Fibroblast of lung (primary cell): Measurements from ENCODE around the gene ATRNL1. TPM values are rescaled to one million over a fixed set of nuclear protein-coding genes. Genes with fewer than 3 reads are reported as not detected.

Experiments used
- DNase-seq, 2 donors: peaks; one replicate each; pipeline versions ENCODE4 v3.0.0 to v3.0.0-alpha.2; 2010; ENCODE audit warnings: low read depth in 2 of 2
- H2AFZ ChIP-seq: 2 replicates; pipeline ENCODE4 v1.5.1; 2012; ENCODE audit warnings: low read length, control low read depth, inconsistent platforms
- H3K27ac ChIP-seq: 2 replicates; pipeline ENCODE4 v1.5.1; 2011; ENCODE audit warnings: low read length, control low read depth; ENCODE audit not compliant: insufficient read depth
- H3K27me3 ChIP-seq: 2 replicates; pipeline ENCODE4 v1.5.1; 2011; ENCODE audit warnings: mild to moderate bottlenecking, low read length; ENCODE audit not compliant: control insufficient read depth, insufficient read depth
- H3K36me3 ChIP-seq: 2 replicates; pipeline ENCODE4 v1.5.1; 2011; ENCODE audit warnings: low read length; ENCODE audit not compliant: control insufficient read depth, insufficient read depth
- H3K4me1 ChIP-seq: 2 replicates; pipeline ENCODE4 v1.5.1; 2011; ENCODE audit warnings: low read length; ENCODE audit not compliant: control insufficient read depth, insufficient read depth; ENCODE audit errors: extremely low read depth
- H3K4me2 ChIP-seq: 2 replicates; pipeline ENCODE4 v1.5.1; 2011; ENCODE audit warnings: low read length, control low read depth; ENCODE audit not compliant: insufficient read depth; ENCODE audit errors: extremely low read depth
- H3K4me3 ChIP-seq, 4 experiments: fragments of 200-600 bp in 1 of 4; sonication (generic) in 1 of 4; replicated peaks in 1 of 4; 2 replicates each; pipeline ENCODE4 v1.5.1; 2011 to 2016; ENCODE audit warnings: low read length in 4 of 4, low read depth in 3 of 4, mild to moderate bottlenecking in 3 of 4, control low read depth in 2 of 4, inconsistent platforms in 1 of 4, mixed read lengths in 1 of 4; ENCODE audit not compliant: insufficient read depth in 1 of 4; ENCODE audit errors: control extremely low read depth in 1 of 4
- H3K79me2 ChIP-seq: 2 replicates; pipeline ENCODE4 v1.5.1; 2012; ENCODE audit warnings: mild to moderate bottlenecking, low read length, inconsistent platforms; ENCODE audit not compliant: control insufficient read depth, insufficient read depth
- H3K9ac ChIP-seq: 2 replicates; pipeline ENCODE4 v1.5.1; 2011; ENCODE audit warnings: mild to moderate bottlenecking, low read length, control low read depth; ENCODE audit not compliant: insufficient read depth
- H3K9me3 ChIP-seq: 2 replicates; pipeline ENCODE4 v1.5.1; 2012; ENCODE audit warnings: low read depth, low read length; ENCODE audit not compliant: control insufficient read depth, insufficient read depth
- H4K20me1 ChIP-seq: 2 replicates; pipeline ENCODE4 v1.5.1; 2011; ENCODE audit warnings: low read length; ENCODE audit not compliant: control insufficient read depth, insufficient read depth; ENCODE audit errors: extremely low read depth
- EZH2 ChIP-seq: IDR thresholded peaks from 2 replicates; pipeline ENCODE4 v1.5.1; 2012; ENCODE audit warnings: low read length, control low read depth, mild to moderate bottlenecking; ENCODE audit errors: missing control alignments
- polyA plus RNA-seq, 2 donors: library from polyadenylated mRNA; depleted of rRNA in 1 of 2; stranded (reverse) in 1 of 2; unstranded in 1 of 2; fragments of >200 nt; gene quantifications; 2 replicates each; pipeline ENCODE4 v1.2.1, GENCODE V29; 2011 to 2012; ENCODE audit warnings: missing spikeins in 1 of 2
- total RNA-seq: library from RNA; depleted of rRNA; stranded (reverse); fragments of >200 nt; gene quantifications from 2 replicates; pipeline ENCODE4 v1.2.1, GENCODE V29; 2014
- TF ChIP-seq, protein P1 (sequence below), 2 donors: IDR thresholded peaks in 1 of 2; conservative IDR thresholded peaks in 1 of 2; 1 replicate in 1 of 2; 2 replicates in 1 of 2; pipeline ENCODE4 v1.5.1; 2011 to 2012; ENCODE audit warnings: low read length in 2 of 2, control low read depth in 1 of 2, inconsistent platforms in 1 of 2, low read depth in 1 of 2, mild to moderate bottlenecking in 1 of 2

The ATRNL1 gene
- total and polyA plus RNA-seq, 2 donors (not counting 1 experiment from before 2014, with no cell fraction given) = 0.33 TPM

DNA sequence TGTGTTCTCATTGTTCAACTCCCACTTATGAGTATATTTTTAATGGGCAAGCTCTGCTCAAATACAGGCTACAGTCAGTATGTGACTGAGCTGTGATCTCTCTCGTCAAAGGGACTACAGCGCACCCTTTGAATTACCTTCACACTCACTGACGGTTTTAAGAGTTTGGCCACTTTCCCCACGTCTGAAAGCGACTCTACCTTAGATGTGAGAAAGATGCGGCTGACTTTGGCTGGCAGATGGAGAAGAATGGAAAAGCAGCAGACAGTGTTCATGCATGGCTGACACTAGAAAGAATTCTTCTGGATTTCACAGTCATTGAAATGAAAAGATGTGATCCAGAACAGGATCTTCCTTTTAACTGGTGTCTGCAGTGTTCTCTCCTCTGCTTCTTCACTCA, 2.0 kb upstream of the ATRNL1 start:
- no peaks in the 10 kb centered on the region for H3K79me2 ChIP-seq
- H3K9me3 ChIP-seq = no peaks in the 10 kb centered on the region
- TF ChIP-seq, protein P1, sequence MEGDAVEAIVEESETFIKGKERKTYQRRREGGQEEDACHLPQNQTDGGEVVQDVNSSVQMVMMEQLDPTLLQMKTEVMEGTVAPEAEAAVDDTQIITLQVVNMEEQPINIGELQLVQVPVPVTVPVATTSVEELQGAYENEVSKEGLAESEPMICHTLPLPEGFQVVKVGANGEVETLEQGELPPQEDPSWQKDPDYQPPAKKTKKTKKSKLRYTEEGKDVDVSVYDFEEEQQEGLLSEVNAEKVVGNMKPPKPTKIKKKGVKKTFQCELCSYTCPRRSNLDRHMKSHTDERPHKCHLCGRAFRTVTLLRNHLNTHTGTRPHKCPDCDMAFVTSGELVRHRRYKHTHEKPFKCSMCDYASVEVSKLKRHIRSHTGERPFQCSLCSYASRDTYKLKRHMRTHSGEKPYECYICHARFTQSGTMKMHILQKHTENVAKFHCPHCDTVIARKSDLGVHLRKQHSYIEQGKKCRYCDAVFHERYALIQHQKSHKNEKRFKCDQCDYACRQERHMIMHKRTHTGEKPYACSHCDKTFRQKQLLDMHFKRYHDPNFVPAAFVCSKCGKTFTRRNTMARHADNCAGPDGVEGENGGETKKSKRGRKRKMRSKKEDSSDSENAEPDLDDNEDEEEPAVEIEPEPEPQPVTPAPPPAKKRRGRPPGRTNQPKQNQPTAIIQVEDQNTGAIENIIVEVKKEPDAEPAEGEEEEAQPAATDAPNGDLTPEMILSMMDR (conservative IDR thresholded peaks at IDR 0.05 in 1 of 2, IDR thresholded peaks at IDR 0.05 in 1 of 2; ENCODE audit: low read depth in 1 of 2, low read length in 2 of 2) = no peak
- TF ChIP-seq EZH2 = no peak
- H3K4me3 ChIP-seq = no peak overlapping the region
- H4K20me1 ChIP-seq = no peaks in the 10 kb centered on the region
- no peaks in the 10 kb centered on the region for H3K4me1 ChIP-seq
- H2AFZ ChIP-seq = no peak overlapping the region
- DNase-seq = no peak
- H3K27ac ChIP-seq = no peak overlapping the region
- no peak overlapping the region for H3K4me2 ChIP-seq
- no peaks in the 10 kb centered on the region for H3K36me3 ChIP-seq
- no peak overlapping the region for H3K9ac ChIP-seq
- H3K27me3 ChIP-seq = peaks cover 5% of the 10 kb centered on the region

DNA sequence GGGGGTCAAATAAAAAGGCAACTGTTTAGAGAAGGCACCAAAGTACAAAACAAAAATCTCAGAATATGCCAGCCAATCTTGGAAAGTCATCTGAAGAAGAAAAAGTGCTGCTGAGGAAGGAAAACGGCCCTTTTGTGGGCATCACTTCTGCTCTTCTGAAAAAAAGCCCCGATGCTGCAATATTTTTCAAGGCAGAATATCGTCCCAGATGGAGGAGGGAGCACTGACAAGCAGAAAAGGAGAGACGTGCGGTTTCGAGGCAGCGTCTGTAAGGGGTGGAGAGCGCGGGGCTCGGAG, 959 bp upstream of the ATRNL1 start:
- peak overlapping the region; percentile 58 for H2AFZ ChIP-seq
- no peaks in the 10 kb centered on the region for H3K4me1 ChIP-seq
- H3K27me3 ChIP-seq = peaks cover 5% of the 10 kb centered on the region
- peak overlapping the region in 3 of 4 experiments; percentile 50 to 70 (median 58) for H3K4me3 ChIP-seq
- no peak overlapping the region for H3K27ac ChIP-seq
- no peak for DNase-seq
- H3K4me2 ChIP-seq = peak overlapping the region; percentile 41
- no peaks in the 10 kb centered on the region for H3K36me3 ChIP-seq
- no peaks in the 10 kb centered on the region for H3K9me3 ChIP-seq
- H3K9ac ChIP-seq = no peak overlapping the region
- TF ChIP-seq EZH2 = no peak
- TF ChIP-seq, protein P1 (conservative IDR thresholded peaks at IDR 0.05 in 1 of 2, IDR thresholded peaks at IDR 0.05 in 1 of 2; ENCODE audit: low read depth in 1 of 2, low read length in 2 of 2) = no peak
- H3K79me2 ChIP-seq = no peaks in the 10 kb centered on the region
- no peaks in the 10 kb centered on the region for H4K20me1 ChIP-seq

DNA sequence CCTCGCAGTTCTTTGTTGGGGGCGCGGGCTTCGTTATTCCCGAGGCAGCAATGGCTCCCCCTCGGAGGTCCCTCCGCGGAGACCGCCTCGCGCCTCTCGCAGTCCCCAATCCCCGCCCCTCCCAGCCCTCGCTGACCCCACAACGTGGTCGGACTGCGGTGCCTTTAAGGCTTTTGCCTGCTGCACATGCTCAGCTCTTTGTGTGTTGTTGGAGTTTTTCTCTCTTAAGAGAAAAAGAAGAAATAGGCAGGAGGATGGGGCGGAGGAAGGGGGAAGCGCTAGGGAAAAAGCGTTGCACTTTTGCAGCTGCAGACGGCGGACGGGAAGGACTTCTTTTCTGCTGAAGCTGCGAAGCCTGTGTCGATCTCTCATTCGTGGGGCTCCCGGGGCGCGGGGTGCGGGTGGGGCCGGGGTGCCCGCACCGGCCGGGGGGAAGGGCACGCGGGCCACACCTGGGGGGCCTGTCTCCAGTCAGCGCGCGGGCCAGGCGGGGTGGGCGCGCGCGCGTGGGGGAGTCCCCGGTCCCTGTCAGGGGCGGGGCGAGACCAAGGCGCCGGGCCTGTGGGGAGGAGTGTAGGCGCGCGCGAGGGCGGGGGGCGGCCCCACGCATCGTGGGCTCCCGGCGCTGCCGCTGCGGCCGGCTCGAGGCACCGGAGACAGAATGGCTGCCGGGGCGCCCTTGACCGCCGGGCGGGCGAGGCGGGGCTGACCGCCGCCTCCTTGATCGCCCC, 445 bp upstream of the ATRNL1 start:
- H3K4me2 ChIP-seq = peak overlapping the region; percentile 79
- H3K4me1 ChIP-seq = no peaks in the 10 kb centered on the region
- H4K20me1 ChIP-seq = no peaks in the 10 kb centered on the region
- no peaks in the 10 kb centered on the region for H3K79me2 ChIP-seq
- H2AFZ ChIP-seq = peak overlapping the region; percentile 58
- TF ChIP-seq, protein P1 (conservative IDR thresholded peaks at IDR 0.05 in 1 of 2, IDR thresholded peaks at IDR 0.05 in 1 of 2; ENCODE audit: low read depth in 1 of 2, low read length in 2 of 2) = no peak
- no peak for TF ChIP-seq EZH2
- peak; percentile 42 to 58 for DNase-seq
- no peaks in the 10 kb centered on the region for H3K36me3 ChIP-seq
- H3K9me3 ChIP-seq = no peaks in the 10 kb centered on the region
- peak overlapping the region; percentile 55 for H3K9ac ChIP-seq
- peaks cover 5% of the 10 kb centered on the region for H3K27me3 ChIP-seq
- no peak overlapping the region for H3K27ac ChIP-seq
- peak overlapping the region; percentile 30 to 70 (median 54) for H3K4me3 ChIP-seq
